Activated CD8-positive, alpha-beta memory T cell treated with anti-CD3 and anti-CD28 coated beads for 48 hours (primary cell): ENCODE data around the gene NDUFAF5.

Source experiments
- DNase-seq, 3 experiments: peaks; one replicate each; pipeline ENCODE4 v3.0.0-alpha.2; 2020; ENCODE audit warnings: low read depth in 2 of 3, low spot score in 2 of 3

The NDUFAF5 gene

DNA sequence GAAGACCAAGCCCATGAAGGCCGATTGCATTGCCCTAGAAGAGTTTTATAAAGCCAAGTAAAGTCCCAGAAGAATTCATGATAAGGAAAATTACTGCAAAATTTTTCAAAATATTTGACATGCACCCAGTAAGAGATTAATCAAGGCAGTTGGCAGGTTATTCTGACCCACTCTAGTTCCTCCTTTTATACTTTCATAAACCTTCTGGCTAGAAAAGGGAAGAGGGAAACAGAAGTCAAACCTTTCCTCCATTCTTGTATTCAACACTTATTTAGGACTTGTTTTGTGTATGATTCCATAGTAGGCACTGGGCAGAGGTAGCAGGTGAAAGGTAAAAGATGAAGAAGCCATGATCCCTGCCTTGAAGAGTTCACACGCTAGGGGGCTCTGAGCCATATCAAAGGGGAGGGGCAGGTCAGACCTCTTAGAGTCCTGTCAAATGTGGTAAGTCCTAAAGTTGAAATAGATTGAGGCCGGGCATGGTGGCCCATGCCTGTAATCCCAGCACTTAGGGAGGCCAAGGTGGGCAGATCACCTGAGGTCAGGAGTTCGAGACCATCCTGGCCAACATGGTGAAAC, 85.4 kb downstream of the NDUFAF5 start:
- no peak for DNase-seq
